HEK293T (cell line): ENCODE results near the gene EIF5A.

ENCODE experiments used
- ARNT ChIP-seq: fragments of 450-650 bp; IDR thresholded peaks from 2 replicates; pipeline ENCODE4 v1.6.1; 2017; ENCODE audit warnings: mild to moderate bottlenecking
- BHLHE40 ChIP-seq: fragments of 450-650 bp; IDR thresholded peaks from 2 replicates; pipeline ENCODE4 v1.6.1; 2016; ENCODE audit warnings: mild to moderate bottlenecking, moderate library complexity, borderline replicate concordance
- CTBP1 ChIP-seq: fragments of 450-650 bp; IDR thresholded peaks from 2 replicates; pipeline ENCODE4 v1.6.1; 2016; ENCODE audit warnings: borderline replicate concordance
- ELF4 ChIP-seq: fragments of 450-650 bp; IDR thresholded peaks from 2 replicates; pipeline ENCODE4 v1.6.1; 2017; ENCODE audit warnings: antibody characterized with exemption
- FOXA1 ChIP-seq: fragments of 450-650 bp; IDR thresholded peaks from 2 replicates; pipeline ENCODE4 v1.6.1; 2016; ENCODE audit warnings: mild to moderate bottlenecking
- FOXK2 ChIP-seq: fragments of 450-650 bp; IDR thresholded peaks from 2 replicates; pipeline ENCODE4 v1.6.1; 2016; ENCODE audit warnings: mild to moderate bottlenecking
- FOXM1 ChIP-seq: fragments of 450-650 bp; IDR thresholded peaks from 2 replicates; pipeline ENCODE4 v1.6.1; 2017; ENCODE audit warnings: mild to moderate bottlenecking, borderline replicate concordance
- L3MBTL2 ChIP-seq: fragments of 450-650 bp; conservative IDR thresholded peaks from 2 replicates; pipeline ENCODE4 v1.6.1; 2016; ENCODE audit warnings: mild to moderate bottlenecking
- LEF1 ChIP-seq: fragments of 450-650 bp; IDR thresholded peaks from 2 replicates; pipeline ENCODE4 v1.6.1; 2017; ENCODE audit warnings: mild to moderate bottlenecking, borderline replicate concordance
- NFRKB ChIP-seq: fragments of 450-650 bp; IDR thresholded peaks from 2 replicates; pipeline ENCODE4 v1.6.1; 2016; ENCODE audit warnings: mild to moderate bottlenecking, moderate library complexity
- SP1 ChIP-seq: fragments of 450-650 bp; IDR thresholded peaks from 2 replicates; pipeline ENCODE4 v1.6.1; 2017
- SUZ12 ChIP-seq: fragments of 450-650 bp; IDR thresholded peaks from 2 replicates; pipeline ENCODE4 v1.6.1; 2016; ENCODE audit warnings: mild to moderate bottlenecking
- ZNF384 ChIP-seq: fragments of 450-650 bp; IDR thresholded peaks from 2 replicates; pipeline ENCODE4 v1.6.1; 2016
- TF ChIP-seq, protein P1 (sequence below): fragments of 450-650 bp; IDR thresholded peaks from 2 replicates; pipeline ENCODE4 v1.6.1; 2016

DNA sequence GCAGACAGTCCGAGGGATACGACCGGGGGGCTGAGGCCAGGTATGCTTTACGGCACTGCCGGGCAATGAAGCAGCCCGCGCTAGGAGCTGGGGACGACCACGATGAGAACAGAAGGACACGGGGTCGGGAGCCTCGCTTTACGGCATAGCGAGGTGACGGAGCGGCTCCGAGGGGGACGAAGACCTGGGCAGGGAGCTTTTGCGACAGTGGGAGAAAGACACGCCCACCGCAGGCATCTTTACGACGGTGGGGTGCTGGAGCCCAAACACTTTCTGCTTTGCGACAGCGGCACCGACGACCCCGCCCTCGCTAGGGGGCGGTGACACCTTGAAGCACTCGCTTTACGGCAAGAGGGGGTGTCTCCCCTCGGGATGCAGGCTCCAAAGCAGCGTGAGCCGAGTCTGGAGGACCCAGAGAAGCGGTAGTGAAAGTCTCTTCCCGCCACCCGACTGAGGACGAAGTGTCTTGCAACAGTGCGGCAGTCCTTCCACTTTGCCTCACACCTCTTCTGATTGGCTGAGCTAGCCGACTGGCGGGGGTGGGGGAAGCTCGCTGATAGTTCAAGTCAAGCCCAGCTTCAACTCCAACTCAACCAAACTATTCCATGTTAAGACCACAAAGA is 22.1 kb downstream of the EIF5A start:
- no peak for TF ChIP-seq FOXM1
- TF ChIP-seq SP1 = no peak
- no peak for TF ChIP-seq L3MBTL2
- no peak for TF ChIP-seq CTBP1
- no peak for TF ChIP-seq ELF4
- TF ChIP-seq, protein P1, sequence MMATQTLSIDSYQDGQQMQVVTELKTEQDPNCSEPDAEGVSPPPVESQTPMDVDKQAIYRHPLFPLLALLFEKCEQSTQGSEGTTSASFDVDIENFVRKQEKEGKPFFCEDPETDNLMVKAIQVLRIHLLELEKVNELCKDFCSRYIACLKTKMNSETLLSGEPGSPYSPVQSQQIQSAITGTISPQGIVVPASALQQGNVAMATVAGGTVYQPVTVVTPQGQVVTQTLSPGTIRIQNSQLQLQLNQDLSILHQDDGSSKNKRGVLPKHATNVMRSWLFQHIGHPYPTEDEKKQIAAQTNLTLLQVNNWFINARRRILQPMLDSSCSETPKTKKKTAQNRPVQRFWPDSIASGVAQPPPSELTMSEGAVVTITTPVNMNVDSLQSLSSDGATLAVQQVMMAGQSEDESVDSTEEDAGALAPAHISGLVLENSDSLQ = peak; percentile 66; the same call in 1 of the 2 replicates
- TF ChIP-seq SUZ12 = no peak
- TF ChIP-seq ZNF384 = no peak
- TF ChIP-seq FOXA1 = no peak
- TF ChIP-seq ARNT = no peak
- no peak for TF ChIP-seq BHLHE40
- no peak for TF ChIP-seq LEF1
- no peak for TF ChIP-seq NFRKB
- no peak for TF ChIP-seq FOXK2
